Measurements from ENCODE around the gene CD38.

Gene CD38

GRCh38 chr4:15902746-15903145, 124.6 kb downstream of the CD38 start:
- no peaks in the 10 kb centered on the region for H3K36me3 ChIP-seq (ENCODE audit: control insufficient read depth in 5 of 5, insufficient read depth in 5 of 5, low read length in 5 of 5)
- H3K9ac ChIP-seq (ENCODE audit: low read length in 5 of 5) = no peak overlapping the region
- no peaks in the 10 kb centered on the region for H3K27me3 ChIP-seq (ENCODE audit: control insufficient read depth in 5 of 5, insufficient read depth in 4 of 5, low read length in 5 of 5)
- no peaks in the 10 kb centered on the region for H3K9me3 ChIP-seq (ENCODE audit: control insufficient read depth in 5 of 5, low read length in 5 of 5)
- no peak overlapping the region for H3K4me3 ChIP-seq (ENCODE audit: low read depth in 1 of 5, low read length in 5 of 5)
- H3K27ac ChIP-seq (ENCODE audit: low read depth, low read length) = no peak overlapping the region
- H3K4me1 ChIP-seq (ENCODE audit: control insufficient read depth in 5 of 5, insufficient read depth in 5 of 5, low read length in 5 of 5) = peaks cover 0 to 8% (median 0%) of the 10 kb centered on the region in 5 donors

All from subcutaneous abdominal adipose tissue (tissue), 5 donors.